HG03442 (cell line): ENCODE data around the gene ERP29.
"Not testable (repeated sequence)": the region's sequence is repeated elsewhere in the genome, so short reads cannot be mapped to it uniquely, and the experiment has no call there.

Source experiments
- ATAC-seq: cut with Tn5 transposase; IDR thresholded peaks from one replicate; pipeline ENCODE4 v1.9.1; 2021; ENCODE audit warnings: mild to moderate bottlenecking, moderate library complexity; ENCODE audit not compliant: unreplicated experiment

The ERP29 gene

DNA sequence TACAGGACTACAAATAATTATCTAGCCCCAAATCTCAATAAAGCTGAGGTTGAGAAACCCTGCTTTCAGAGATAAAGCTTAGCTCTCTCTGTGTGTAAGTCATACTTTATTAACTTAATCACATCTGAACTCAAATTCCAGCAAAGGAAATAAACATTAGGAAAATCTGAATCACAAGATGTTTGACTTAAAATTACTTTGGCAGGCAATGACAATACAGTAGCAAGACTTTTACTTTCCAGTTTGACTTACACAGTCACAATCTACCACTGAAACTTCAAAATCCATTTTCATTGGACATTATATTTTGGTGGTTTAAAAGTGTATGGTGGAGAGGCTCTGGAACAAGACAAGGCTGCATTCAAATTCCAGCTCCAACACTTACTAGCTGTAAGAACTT is 11.7 kb upstream of the ERP29 start:
- no peak for ATAC-seq

- no peak for ATAC-seq
Measured at GRCh38 chr12:112004041-112004440, 9.2 kb upstream of the ERP29 start.

- no peak for ATAC-seq
Measured at GRCh38 chr12:112005419-112006395, 7.5 kb upstream of the ERP29 start.

GRCh38 chr12:112007945-112008344 is 5.3 kb upstream of the ERP29 start:
- no peak for ATAC-seq

GRCh38 chr12:112008918-112009317 is 4.3 kb upstream of the ERP29 start:
- ATAC-seq = no peak

GRCh38 chr12:112009596-112009995 is 3.6 kb upstream of the ERP29 start:
- ATAC-seq = not testable (repeated sequence)

- ATAC-seq = no peak
Measured at GRCh38 chr12:112010415-112011344, 2.5 kb upstream of the ERP29 start.

DNA sequence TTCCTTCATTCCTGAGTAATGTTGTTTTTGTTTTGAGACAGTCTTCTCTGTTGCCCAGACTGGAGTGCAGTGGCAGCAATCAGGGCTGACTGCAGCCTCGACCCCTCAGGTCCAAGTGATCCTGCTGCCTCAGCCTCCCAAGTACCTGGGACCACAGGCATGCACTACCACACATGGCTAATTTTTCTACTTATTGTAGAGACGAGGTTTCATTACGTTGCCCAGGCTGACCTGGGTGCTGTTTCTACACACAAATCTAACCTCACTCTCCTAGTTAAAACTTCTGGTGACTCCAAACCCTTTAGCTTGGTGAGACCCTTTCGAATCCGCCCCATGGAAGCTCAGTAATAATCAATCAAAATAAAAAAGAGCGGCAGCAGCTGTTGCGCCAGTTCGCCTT is 1.5 kb upstream of the ERP29 start:
- ATAC-seq = no peak

DNA sequence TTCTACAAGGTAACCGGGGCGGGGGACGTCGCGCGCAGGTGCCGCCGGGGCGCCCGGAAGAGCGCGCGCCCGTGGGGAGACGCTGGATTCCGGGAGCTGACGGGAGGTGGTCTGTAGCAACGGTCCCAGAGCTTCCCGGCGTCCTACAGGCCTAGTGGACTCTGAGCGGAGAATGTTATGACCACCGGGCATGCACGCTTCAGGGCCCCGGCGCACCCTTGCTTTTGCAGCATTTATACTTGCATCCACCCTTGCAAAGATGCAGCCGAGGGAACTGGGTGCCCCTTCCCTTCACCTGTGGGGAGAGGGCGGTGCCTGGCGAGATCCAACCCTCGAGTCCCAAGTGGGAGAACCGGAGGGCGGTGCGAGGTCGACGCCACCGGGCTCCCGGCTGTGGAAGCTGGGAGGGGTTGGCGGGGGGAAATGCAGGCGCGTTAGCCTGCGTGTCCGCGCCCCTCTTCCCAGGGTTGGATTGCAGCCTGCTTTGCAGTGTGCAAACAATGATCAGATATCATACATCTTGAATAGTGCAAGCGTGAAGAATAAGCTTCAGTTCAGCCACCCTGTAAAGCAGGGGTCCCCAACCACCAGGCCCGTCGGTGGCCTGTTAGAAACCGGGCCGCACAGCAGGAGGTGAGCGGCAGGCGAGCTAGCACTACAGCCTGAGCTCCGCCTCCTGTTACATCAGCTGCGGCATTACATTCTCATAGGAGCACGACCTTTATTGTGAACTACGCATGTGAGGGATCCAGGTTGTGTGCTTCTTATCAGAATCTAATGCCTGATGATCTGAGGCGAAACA is 576 bp downstream of the ERP29 start:
- peak; percentile 20 for ATAC-seq

DNA sequence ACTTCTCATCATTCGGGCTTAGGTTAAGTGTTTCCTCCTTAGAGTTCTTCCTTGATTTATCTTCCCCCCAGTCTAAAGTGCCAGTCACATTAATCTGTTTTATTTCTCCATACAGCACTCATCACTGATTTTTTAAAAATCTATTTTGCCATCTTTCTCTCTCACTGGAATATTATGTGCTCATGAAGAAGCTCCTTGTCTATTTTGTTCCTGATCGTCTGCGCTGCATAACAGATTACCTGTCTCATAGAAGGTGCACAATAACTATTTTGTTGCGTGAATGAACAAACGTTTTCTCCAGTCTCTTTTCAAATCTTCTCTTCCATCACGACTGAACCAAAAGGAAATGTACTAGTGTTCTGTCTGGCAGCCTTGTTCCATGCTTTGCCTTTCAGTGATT is 2.7 kb downstream of the ERP29 start:
- no peak for ATAC-seq

- ATAC-seq = no peak
Measured at GRCh38 chr12:112017041-112017440, 3.8 kb downstream of the ERP29 start.

DNA sequence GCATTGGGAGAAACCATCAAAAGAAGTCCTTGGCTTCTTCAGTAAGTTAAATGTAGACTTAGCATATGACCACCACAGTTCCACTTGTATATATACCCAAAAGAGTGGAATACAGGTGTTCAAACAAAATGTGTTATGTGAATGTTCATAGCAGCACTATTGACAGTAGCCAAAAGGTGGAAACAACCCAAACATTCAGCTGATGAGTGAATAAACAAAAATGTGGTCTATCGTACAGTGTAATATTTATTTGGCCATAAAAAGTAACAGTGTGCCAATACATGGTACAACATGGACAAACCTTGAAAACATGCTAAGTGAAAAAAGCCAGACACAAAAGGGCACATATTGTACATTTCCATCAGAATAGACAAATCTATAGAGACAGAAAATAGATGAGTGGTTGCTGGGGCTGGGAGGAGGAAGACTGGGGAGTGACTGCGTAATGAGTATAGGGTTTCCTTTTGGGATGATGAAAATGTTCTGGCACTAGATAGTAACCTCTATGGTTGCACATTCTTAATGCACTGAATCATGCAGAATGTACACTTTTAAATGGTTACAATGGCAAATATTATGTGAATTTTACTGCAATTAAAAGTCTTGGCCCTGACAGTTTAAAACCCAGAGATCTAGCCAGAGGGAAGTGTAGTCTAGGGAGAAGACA is 5.5 kb downstream of the ERP29 start:
- no peak for ATAC-seq

- no peak for ATAC-seq
Measured at GRCh38 chr12:112020947-112021457, 7.8 kb downstream of the ERP29 start.

DNA sequence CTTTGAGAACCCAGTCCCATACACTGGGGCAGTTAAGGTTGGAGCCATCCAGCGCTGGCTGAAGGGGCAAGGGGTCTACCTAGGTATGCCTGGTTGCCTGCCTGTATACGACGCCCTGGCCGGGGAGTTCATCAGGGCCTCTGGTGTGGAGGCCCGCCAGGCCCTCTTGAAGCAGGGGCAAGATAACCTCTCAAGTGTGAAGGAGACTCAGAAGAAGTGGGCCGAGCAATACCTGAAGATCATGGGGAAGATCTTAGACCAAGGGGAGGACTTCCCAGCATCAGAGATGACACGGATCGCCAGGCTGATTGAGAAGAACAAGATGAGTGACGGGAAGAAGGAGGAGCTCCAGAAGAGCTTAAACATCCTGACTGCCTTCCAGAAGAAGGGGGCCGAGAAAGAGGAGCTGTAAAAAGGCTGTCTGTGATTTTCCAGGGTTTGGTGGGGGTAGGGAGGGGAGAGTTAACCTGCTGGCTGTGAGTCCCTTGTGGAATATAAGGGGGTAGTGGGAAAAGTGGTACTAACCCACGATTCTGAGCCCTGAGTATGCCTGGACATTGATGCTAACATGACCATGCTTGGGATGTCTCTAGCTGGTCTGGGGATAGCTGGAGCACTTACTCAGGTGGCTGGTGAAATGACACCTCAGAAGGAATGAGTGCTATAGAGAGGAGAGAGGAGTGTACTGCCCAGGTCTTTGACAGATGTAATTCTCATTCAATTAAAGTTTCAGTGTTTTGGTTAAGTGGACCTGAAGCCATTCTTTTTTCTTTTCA is 9.2 kb downstream of the ERP29 start:
- ATAC-seq = no peak

DNA sequence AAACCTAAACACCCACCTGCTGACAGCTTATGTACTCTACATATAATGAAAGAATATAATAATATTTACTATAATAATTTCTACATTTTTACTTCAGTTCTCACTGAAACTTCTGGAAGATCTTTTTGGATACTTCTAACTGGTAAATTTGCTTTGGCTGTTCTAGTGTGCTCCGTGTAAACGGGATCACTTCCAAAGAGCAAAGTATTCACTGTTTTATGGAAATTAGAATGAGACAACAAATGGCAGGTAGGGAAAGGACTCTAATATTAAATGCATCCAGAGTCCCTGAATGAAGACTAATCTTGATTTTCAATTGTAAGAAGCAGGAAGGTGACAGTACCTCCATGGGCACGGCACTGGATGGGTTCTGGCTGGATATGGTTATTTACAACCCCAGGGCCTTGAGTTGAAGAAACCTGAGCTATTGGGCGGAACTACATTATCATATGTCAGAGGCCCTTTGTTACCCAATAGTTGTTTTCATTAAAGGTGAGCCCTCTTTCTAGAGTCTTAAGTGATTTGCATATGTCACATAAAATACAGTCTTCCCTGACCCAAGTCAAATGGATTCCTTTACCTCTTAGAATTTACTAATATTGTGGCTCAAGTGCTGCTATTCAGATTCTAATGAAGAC is 10.7 kb downstream of the ERP29 start:
- no peak for ATAC-seq

- ATAC-seq = no peak
Measured at GRCh38 chr12:112025808-112026375, 12.7 kb downstream of the ERP29 start.

- no peak for ATAC-seq
Measured at GRCh38 chr12:112029301-112029700, 16.1 kb downstream of the ERP29 start.

- ATAC-seq = no peak
Measured at GRCh38 chr12:112031472-112031871, 18.2 kb downstream of the ERP29 start.
